ENCODE results near the gene NPTX1. TPM values are rescaled to one million over a fixed set of nuclear protein-coding genes. Genes with fewer than 3 reads are reported as not detected.

The NPTX1 gene
- total and polyA plus RNA-seq, 9 of the 15 experiments (the other 6 are each of a cell fraction or from before 2014, with no cell fraction given) = 0.04 TPM; not detected in 8

GRCh38 chr17:80454557-80455335 is 21.7 kb downstream of the NPTX1 start (continued):
- peak; percentile 57; the same call in 1 of the 2 replicates for TF ChIP-seq ZHX1 (conservative IDR thresholded peaks at IDR 0.05; ENCODE audit: low read length)
- no peak for TF ChIP-seq TRIM25 (IDR thresholded peaks at IDR 0.05; ENCODE audit: borderline replicate concordance)
- no peak for TF ChIP-seq EHMT2 (IDR thresholded peaks at IDR 0.05)
- no peak for TF ChIP-seq ZNF384 (IDR thresholded peaks at IDR 0.05; ENCODE audit: low read depth, low read length)
- TF ChIP-seq CBFB (CRISPR knock-in tag; IDR thresholded peaks at IDR 0.05) = no peak; the same call in 1 of the 2 replicates
- TF ChIP-seq DEAF1 (CRISPR knock-in tag; IDR thresholded peaks at IDR 0.05) = no peak
- no peak for TF ChIP-seq SNAPC5 (CRISPR knock-in tag; IDR thresholded peaks at IDR 0.05)
- TF ChIP-seq PCBP2 (IDR thresholded peaks at IDR 0.05; ENCODE audit: low read depth, low read length, poor library complexity, severe bottlenecking) = no peak
- no peak for TF ChIP-seq NCOR1 (IDR thresholded peaks at IDR 0.05)
- no peak for TF ChIP-seq ATF2 (CRISPR knock-in tag; IDR thresholded peaks at IDR 0.05)
- TF ChIP-seq SPI1 (IDR thresholded peaks at IDR 0.05; ENCODE audit: borderline replicate concordance, low read depth, low read length) = no peak
- no peak for TF ChIP-seq RNF219 (CRISPR knock-in tag; IDR thresholded peaks at IDR 0.05)
- TF ChIP-seq PURB (CRISPR knock-in tag; IDR thresholded peaks at IDR 0.05; ENCODE audit: low read depth) = no peak
- TF ChIP-seq CBX5 (IDR thresholded peaks at IDR 0.05; ENCODE audit: borderline replicate concordance, low read depth) = no peak
